ENCODE data around the gene HOXD4.
A peak's percentile ranks its signal among the peaks of the same experiment; 100 is the strongest.

Gene HOXD4

DNA sequence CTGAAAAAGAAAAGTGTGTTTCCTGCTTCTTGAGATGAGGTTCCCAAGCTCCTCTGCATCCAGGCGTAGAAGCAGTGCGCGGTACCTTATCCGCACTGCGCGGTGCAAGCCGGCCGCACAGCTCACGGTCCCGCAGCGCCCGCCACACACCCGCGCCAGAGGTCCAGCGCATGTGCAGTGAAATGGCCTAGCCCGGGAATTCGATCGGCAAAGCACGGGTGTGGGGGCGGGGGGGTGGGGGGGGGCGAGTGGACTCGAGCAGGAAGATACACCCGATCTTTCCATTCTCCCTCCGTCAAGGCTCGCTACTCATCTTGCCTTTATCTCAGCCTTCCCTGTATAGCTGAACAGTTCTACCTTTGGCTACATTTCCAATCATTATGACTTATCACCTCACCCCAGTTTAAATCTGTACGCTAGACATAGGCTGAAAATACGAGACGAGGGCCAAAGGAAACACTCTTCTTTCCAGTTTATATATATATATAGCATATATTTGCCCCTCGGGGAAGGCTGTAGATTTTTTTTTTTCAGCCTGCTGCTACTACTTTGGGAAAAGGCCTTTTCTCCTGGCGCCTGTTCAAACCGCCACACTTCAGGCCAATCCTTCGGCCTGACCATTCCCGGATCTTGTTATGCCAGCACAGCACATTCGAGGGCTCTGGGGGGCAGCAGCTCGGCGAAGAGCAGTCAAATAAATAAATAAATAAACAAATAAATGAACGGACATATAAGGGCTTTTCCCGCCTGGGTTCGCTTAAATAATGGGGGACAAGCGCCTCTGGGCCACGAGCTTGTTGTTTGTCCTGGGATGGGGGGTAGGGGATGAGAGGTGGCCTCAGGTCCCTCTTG, 11.5 kb upstream of the HOXD4 start:
- DNase-seq (ENCODE audit: low read depth): no peak

DNA sequence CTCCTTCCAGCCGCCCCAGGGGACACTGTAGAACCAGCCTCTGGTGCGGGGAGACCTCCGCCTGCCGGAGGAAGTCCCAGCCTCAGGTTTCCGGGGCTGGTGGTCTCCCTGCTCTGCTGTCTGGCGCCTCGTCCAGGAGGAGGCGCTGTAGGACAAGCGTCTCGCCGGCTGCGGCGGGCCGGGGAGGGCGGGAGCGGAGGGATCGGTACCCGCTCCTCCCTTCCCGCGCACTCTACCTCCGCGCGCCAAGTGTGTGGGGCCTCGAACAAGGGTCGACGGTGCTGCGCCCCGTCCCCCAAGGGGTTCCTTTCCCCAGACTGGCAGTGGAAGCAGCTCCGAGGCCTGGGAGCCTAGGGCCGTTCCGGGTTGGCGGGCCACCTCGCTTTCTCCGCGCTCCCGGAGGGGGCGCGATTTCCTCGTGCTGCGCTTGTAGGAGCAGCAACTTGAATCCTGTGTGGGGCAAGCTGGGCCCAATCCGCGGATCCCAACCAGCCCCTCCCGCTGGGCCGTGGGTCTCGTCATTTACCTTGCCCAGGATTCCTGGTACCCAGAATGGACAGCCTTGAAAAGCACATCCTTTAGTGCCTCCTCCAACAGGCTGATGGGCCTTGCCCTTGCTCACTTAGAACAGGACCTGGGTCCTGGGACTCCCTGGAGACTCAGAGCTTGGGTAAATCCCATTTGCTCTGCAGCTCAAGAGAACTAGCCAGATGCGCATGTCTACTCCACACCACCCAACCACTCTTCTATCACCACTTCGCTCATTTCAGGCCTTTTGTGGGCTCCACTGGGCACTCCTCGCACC, 10.6 kb upstream of the HOXD4 start:
- peak; percentile 72 for DNase-seq (ENCODE audit: low read depth)

DNA sequence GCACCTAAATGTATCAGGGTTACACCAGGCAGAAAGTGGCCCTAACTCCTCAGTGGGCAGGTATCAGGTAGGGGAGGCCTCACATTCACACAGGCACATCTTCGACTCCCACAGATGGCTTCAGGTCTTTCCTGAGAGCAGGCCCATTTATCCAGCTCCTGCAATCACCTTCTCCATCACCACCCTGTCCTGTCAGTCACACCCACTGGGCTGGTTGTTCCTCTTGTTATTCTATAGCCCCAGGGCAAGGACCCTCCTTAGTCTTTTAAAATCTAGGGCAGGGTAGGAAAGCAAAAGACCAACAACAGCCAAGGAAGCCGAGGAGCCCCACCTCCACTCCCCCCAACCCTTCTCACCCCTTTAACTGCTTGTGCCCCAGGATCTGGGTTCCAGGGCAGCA, 9.1 kb upstream of the HOXD4 start:
- no peak for DNase-seq (ENCODE audit: low read depth)

DNA sequence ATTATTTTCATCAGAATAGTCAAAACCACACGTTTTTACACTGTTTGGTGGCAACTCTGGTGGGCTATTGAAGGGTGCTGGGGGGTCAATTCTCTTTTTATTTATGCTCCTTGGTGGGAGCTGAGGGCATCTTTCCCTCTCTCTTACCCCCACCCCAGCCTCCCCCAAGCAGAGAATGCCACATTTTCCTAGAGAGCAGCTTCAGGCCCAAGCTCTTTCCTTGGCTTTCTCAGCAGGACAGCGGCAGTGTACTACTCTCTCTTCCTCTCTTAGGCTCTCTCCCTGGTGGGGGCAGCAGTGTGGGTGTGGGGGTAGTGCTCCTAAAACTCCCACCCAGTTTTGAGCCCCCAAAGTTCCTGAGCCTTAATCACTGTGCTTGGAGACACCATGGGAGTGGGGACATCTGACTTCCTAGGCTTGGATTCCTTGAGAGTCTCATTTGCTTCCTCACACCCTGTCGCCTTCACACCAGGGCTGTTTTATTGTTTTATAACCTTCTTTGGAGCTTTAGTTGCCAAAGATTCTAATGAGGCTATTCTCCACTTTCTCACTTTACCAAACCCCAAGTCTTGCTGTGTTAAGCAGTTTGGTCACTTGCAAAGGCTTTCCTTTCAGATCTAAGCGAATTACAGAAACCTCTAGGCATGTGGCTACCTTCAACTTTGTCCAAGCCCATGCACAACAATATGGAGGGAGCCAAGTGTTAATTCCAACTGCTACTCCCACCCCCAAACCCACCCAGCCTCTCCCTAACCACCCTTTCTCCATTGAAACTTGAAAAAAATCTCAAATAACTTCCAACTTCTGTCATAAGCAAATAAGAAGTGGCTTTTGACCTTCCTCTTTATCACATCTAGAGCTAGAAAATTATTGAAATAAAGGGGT, 6.0 kb upstream of the HOXD4 start:
- no peak for DNase-seq (ENCODE audit: low read depth)

DNA sequence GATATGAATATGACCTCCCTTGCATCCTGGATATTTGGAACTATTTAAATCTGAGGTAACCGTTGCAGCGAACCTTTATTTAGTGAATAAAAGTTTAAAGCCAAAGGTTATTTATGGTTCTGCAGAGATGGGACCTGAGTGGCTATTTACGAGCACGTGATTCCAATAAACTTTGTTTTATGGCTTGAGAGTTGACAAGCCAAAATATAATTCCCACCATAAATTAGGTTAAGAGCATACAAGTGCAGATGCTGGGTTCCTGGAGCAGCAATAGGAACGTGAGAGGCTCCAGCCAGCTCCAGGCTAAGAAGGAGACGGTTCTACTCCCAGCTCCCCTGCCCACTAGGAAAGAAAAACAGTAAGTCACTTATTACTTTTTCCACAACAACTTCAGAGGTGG, 5.2 kb upstream of the HOXD4 start:
- DNase-seq (ENCODE audit: low read depth): no peak

DNA sequence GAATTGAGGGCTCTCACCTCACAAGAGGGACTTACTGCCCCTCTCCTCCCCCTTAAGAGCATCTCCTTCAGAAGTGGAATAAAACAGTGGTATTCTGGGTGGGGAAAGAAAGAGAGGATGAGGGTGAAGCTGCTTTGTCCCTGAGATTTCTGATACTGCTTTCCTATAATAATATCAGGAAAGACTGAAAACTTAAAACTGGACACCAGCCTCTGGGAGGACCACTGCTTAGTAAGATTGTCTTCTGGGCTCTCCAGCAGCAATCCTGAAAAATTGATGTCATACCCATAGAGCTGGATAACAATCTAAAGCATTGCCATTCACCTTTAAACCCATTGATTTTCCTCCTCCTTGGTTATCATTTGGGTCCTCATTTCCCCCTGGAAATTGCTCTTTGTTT, 4.7 kb upstream of the HOXD4 start:
- no peak for DNase-seq (ENCODE audit: low read depth)

DNA sequence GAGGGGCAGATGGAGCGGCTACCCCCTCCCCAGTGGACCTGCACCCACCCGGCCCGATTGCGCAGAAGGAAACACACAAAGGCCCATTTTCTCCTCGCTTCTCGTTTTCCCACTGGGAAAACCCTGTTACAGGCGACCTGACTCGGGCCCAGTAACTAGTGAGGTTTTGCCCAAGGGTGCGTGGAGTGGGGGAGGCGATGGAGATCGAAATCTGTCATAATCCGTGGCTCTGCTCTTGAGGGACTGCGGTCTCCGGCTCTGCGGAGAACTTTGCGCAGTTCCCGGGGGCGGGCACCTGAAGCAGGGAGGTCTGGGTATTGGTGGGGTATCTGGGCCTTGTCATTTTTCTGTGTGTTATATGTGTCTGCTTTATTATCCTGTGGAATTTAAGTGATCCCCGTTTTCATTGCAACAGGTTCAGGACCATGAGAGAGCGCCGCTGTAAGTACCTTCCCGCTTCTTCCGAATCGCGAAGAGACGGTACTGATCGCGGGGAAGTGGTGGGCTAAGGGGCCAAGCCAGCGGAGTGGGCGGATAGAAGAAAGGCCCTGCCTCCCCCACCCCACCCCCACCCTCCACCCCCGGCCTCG, 4.0 kb upstream of the HOXD4 start:
- DNase-seq (ENCODE audit: low read depth): no peak

DNA sequence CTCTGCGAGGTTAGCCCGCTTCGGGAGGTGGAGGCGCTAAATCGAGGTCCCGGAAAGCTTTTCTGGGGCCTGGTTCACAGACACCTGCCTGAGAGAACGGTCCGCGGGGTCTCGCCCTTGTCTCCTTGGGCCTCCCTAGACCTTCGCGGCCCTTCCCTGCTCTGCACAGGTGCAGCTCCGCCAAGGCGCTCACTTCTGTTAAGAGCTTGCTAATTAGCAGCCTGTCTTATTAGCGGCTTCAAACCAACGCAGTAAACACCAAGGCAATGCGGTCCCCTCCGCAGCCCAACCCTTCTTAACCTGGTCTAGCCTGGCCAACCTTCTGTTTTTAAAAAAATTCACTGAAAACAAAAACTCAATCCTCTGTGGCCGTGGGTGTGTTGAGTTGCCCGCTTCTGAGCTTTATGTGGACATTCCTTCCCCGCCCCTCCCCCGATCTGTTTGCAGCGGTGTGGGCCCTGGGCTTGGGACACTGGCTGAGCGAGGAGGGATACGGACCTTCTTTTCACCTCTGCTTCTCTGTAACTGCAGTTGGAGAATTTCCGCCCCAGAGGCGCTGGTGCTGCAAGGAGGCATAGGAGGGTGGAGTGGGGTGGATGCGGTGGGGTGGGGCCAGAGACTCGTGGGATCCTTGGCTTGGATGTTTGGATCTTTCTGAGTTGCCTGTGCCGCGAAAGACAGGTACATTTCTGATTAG, 3.4 kb upstream of the HOXD4 start:
- no peak for DNase-seq (ENCODE audit: low read depth)

DNA sequence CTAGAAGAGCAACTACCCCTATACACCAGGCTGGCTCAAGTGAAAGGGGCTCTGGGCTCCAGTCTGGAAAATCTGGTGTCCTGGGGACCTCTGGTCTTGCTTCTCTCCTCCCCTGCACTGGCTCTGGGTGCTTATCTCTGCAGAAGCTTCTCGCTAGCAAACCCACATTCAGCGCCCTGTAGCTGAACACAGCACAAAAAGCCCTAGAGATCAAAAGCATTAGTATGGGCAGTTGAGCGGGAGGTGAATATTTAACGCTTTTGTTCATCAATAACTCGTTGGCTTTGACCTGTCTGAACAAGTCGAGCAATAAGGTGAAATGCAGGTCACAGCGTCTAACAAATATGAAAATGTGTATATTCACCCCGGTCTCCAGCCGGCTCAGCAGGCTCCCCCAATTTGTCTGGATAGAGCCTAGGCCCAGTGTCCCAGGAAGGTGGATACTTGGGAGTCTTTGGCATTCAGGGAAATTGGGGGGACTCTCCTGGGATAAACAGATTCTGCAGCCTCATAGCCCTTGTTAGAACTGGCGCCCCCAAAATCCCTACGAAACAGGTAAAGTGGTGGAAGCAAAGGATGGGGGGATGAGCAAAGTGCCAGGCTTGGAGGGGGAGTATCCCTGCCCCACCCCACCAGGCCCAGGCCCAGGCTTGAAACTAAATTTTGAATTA, 2.5 kb upstream of the HOXD4 start:
- DNase-seq (ENCODE audit: low read depth): no peak

DNA sequence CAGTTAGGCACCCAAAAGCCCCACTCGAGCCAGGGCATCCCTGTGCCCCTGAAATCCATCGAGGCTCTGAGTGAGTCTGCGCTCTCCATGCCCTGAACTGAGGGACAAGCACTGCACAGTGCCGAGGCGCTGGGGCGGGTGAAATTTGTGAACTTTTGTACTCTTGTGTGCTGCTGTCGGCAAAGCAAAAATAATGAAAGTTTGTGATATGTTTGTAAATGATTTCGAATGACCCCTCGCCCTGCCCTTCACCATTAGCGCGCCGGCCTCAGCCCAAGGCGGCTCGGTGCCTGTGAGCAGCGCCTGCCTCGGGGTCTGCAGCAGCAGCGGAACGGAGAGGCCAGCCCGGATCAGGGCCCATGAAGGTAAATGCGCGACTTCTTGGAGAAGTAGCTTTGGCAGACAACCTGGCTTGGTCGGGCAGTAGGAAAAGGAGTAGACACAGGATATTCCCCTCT, 1.8 kb upstream of the HOXD4 start:
- no peak for DNase-seq (ENCODE audit: low read depth)

DNA sequence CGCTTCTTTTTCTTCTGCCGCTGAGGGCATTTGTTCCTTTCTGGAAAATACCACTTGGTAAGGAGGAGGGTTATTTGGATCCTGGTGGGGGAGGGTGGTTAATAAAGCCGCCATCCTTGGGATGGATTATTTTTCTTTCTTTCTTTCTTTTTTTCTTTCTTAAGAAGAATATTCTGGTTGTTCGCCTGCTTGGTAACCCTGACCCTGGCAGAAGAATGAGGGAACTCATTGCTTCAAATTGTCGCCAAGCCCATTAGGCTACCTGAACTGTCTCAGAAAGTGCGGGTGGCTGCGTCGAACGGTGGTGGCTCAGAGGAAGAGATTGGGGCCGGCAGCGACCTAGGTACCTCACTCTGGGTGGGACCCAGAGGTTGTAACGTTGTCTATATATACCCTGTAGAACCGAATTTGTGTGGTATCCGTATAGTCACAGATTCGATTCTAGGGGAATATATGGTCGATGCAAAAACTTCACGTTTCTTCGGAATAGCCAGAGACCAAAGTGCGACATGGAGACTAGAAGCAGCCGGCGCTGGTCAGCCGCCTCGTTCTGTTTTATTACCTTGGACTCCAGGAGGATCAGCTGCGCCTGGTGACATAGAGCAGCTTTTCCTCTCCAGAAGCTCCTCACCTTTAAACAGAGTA, 1.3 kb upstream of the HOXD4 start:
- DNase-seq (ENCODE audit: low read depth): no peak

DNA sequence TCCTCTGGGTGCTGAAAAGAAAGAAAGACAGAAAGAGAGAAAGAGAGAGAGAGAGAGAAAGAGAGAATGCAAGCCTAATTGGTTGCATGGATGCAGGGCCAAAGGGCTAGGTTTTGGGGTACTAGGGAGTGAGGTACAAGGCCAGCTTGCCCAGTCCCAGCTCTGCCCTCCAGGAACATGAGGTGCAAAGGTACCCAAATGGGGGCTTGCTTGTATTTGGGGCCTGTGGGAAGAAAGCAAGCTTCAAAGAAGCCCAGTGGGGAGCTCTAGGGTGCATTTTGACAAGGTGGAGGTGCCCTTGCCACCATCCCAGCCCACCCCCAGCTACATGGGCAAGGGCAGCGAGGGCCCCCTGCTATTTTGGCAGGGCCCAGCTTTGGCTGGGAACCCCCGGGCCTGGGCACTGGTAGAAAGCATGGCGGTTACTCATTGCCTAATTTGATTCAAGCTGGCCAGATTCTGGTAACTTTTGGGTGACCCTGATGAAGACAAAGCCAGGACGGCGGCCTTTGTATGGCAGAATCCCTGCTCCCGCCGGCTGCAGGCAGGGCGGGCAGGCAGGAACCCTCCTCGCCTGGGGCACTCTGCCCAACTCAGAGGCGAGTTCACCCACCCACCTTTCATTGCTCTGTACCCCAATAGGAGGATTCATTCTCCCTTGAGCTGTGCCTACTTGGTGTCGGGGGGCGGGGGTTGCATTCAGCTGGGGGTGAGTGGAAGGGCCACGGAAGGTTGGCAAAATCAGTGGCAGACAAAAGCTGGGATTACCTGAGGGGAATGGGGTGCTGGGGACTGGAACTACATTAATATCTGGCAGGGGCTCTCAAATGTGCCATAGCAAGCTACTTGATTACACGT, 537 bp upstream of the HOXD4 start:
- no peak for DNase-seq (ENCODE audit: low read depth)

DNA sequence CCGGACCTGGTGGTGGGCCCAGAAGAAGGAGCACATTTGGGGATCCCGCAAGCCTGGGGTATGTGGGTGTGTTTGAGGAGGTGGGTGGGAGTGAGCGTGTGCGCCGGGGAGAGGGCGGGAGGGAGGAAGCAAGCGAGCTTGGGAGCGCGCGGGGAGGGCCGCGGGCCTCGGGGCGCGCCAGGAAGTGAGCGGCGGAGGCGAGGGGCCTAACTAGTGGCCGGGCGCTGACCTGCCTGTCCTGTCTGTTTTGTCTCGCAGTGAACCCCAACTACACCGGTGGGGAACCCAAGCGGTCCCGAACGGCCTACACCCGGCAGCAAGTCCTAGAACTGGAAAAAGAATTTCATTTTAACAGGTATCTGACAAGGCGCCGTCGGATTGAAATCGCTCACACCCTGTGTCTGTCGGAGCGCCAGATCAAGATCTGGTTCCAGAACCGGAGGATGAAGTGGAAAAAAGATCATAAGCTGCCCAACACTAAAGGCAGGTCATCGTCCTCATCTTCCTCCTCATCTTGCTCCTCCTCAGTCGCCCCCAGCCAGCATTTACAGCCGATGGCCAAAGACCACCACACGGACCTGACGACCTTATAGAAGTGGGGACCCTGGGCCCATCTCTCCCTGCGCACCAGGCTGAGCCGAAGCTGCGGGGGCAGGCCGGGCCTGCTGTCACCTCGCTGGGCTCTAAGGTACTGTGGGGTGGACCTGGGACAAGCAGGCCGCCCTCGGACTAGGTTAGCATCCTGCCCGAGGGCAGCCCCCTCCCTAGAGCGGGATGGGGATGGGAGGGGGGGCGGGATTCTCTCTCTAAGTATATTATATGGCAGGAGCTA, 1.2 kb downstream of the HOXD4 start:
- no peak for DNase-seq (ENCODE audit: low read depth)

DNA sequence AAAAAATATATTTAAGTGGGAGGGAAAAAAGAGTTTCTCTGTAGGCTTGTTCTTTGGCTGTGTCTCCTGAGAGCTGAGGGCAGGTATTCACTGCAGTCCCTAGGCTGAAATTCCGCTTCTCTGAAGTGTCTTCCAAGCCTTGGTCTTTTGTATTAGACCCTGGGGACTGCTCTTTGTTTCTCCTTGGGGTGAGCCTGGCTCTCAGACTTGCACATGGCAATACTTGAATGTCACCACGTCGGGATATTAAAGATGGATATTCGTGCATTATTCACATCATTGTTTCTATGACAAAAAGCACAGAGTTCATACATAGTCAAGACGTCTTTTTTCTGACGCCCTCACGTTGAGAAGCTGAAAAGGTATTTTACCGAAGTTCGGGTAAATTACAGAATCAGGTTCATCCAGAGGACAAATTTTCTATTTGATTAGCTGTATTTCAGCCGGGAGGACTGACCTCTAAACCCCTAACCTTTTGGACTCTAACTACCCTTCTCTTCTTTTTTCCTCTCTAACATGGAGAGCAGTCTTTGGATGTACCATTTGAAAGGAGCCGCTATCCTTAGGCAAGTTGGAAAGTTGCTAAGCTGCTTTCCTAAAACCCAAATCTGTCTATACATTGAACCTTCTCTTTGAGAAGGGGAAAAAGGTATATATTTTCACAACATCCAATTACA, 3.4 kb downstream of the HOXD4 start:
- no peak for DNase-seq (ENCODE audit: low read depth)

DNA sequence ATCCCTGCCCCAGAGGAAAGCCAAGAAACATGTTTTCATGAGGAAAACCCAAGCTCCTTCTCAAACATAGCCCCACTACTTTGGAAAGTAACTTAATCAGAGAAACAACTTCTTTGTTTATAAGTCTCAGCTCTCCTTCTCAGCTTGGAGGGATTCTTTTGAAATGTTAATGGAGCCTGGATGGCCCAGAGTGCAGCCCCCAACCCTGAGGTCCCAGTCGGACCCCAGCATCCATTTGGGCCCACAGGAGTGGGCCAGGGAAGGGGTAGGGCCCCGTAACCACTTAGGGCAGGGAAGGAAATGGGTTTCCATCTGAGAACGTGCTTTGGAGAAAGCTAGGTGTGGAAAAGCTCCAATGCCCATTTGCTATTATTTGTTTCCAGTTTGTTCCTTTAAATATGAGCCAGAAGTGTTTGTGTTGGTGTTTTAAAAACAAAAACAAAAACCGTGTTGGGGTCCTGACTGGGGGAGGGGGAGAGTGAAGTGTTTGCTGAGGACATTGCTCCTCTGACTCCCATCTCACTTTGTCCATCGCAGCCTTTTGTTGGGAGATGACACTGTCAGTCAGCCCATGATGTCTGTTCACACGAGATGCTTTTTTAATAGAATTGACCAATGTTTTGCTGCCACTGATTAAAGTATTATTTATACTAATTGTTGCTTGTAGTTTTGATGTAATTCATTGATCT, 4.2 kb downstream of the HOXD4 start:
- no peak for DNase-seq (ENCODE audit: low read depth)

DNA sequence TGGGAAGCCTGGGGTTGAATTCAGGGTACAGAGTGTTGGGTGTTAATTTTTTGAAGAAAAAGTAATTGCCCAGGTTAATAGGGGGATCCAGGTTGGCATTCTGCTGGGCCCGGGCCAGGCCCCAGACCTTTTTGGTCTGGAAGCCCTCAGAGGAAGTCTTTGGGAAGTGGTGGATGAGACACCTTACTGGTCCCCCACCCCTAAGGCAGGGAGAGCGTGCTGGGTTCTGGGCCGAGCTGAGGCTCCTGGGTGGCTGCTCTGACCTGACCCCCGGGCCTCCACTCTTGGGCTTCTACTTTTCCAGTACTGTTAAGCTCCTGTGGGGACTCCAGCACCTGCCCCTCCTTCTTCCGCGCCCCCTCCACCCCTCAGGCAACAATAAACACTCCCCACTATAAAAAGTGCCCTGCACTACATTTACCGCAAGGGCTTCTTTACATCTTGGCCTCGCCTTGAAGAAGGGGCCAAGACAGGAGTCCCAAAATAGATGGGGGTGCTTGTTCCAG, 5.0 kb downstream of the HOXD4 start:
- no peak for DNase-seq (ENCODE audit: low read depth)

Data from activated T-cell treated with anti-CD3 and anti-CD28 coated beads for 48 hours (primary cell).